ENCODE data around the gene ADRM1.

ADRM1 gene

DNA sequence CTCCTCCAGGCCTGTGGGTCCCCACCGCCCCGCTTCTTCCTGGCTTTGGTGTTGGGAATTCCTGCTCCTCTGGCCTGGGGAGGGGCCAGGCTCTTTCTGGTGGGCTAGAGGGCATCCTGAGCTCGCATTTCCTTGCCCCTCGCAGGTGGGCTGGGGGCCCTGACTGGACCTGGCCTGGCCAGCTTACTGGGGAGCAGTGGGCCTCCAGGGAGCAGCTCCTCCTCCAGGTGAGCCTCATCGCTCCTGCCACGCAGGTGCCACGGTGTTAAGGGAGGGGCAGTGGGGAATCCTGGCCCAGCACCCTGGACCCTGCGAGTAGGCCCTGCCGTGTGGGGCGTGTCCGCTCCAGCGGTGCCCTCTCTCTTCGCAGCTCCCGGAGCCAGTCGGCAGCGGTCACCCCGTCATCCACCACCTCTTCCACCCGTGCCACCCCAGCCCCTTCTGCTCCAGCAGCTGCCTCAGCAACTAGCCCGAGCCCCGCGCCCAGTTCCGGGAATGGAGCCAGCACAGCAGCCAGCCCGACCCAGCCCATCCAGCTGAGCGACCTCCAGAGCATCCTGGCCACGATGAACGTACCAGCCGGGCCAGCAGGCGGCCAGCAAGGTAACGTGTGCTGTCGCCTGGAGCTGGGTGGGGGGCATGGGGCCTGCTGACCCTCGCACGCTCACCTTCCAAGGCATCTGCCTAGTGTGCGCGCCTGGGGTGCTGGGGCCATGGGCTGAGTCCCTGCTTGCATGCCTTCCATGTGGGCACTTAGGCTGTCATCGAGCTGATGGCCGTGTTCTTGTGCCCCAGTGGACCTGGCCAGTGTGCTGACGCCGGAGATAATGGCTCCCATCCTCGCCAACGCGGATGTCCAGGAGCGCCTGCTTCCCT is 4.7 kb downstream of the ADRM1 start:
- DNase-seq (ENCODE audit: low read depth) = no peak
- TF ChIP-seq, protein P1, sequence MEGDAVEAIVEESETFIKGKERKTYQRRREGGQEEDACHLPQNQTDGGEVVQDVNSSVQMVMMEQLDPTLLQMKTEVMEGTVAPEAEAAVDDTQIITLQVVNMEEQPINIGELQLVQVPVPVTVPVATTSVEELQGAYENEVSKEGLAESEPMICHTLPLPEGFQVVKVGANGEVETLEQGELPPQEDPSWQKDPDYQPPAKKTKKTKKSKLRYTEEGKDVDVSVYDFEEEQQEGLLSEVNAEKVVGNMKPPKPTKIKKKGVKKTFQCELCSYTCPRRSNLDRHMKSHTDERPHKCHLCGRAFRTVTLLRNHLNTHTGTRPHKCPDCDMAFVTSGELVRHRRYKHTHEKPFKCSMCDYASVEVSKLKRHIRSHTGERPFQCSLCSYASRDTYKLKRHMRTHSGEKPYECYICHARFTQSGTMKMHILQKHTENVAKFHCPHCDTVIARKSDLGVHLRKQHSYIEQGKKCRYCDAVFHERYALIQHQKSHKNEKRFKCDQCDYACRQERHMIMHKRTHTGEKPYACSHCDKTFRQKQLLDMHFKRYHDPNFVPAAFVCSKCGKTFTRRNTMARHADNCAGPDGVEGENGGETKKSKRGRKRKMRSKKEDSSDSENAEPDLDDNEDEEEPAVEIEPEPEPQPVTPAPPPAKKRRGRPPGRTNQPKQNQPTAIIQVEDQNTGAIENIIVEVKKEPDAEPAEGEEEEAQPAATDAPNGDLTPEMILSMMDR (IDR thresholded peaks at IDR 0.05; ENCODE audit: low read depth, low read length, missing control alignments) = no peak
- in situ Hi-C loops (cut with HindIII; ENCODE audit: low sequenced_read_pairs) = no loop called here
- H3K4me3 ChIP-seq (ENCODE audit: low read depth, low read length) = no peak overlapping the region

GRCh38 chr20:62308102-62308822 is 5.5 kb downstream of the ADRM1 start:
- H3K4me3 ChIP-seq (ENCODE audit: low read depth, low read length) = no peak overlapping the region
- no peak for DNase-seq (ENCODE audit: low read depth)
- in situ Hi-C loops (cut with HindIII; ENCODE audit: low sequenced_read_pairs) = no loop called here
- TF ChIP-seq, protein P1 (IDR thresholded peaks at IDR 0.05; ENCODE audit: low read depth, low read length, missing control alignments) = no peak

- in situ Hi-C loops (cut with HindIII; ENCODE audit: low sequenced_read_pairs) = no loop called here
Measured at GRCh38 chr20:62309198-62309944, 6.6 kb downstream of the ADRM1 start.

GRCh38 chr20:62309947-62310756 is 7.4 kb downstream of the ADRM1 start:
- H3K4me3 ChIP-seq (ENCODE audit: low read depth, low read length) = no peak overlapping the region
- in situ Hi-C loops (cut with HindIII; ENCODE audit: low sequenced_read_pairs) = no loop called here
- DNase-seq (ENCODE audit: low read depth) = no peak
- TF ChIP-seq, protein P1 (IDR thresholded peaks at IDR 0.05; ENCODE audit: low read depth, low read length, missing control alignments) = no peak

More at GRCh38 chr20:62309198-62309944, 6.6 kb downstream of the ADRM1 start:
- TF ChIP-seq, protein P1 (IDR thresholded peaks at IDR 0.05; ENCODE audit: low read depth, low read length, missing control alignments) = no peak
- no peak for DNase-seq (ENCODE audit: low read depth)
- H3K4me3 ChIP-seq (ENCODE audit: low read depth, low read length) = no peak overlapping the region

DNA sequence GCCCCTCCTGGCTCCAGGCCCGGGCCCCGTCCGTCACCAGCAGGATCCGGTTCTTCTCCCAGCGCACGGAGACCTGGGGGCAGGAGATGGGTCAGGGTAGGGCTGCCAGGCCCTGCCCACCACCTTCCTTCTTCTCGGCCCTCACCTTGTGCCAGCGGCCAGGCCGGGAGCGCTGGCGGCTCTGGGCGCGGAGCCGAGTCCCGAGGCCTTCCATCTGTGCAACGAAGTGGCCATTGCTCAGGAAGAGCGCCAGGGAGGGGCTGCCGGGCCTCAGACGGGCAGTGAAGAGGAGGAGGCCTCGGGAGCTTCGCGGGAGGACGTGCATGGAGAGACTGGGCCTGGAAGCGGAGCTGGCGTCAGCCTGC is 7.9 kb downstream of the ADRM1 start:
- in situ Hi-C loops (cut with HindIII; ENCODE audit: low sequenced_read_pairs) = no loop called here
- DNase-seq (ENCODE audit: low read depth) = no peak
- TF ChIP-seq, protein P1 (IDR thresholded peaks at IDR 0.05; ENCODE audit: low read depth, low read length, missing control alignments) = no peak

More for the DNA sequence above, 7.9 kb downstream of the ADRM1 start:
- H3K4me3 ChIP-seq (ENCODE audit: low read depth, low read length) = no peak overlapping the region

All from astrocyte of the cerebellum (primary cell).